SHP77 (cell line): ENCODE measurements around the gene ALPG.
A peak's percentile ranks its signal among the peaks of the same experiment; 100 is the strongest.
"Not testable (repeated sequence)": the region's sequence is repeated elsewhere in the genome, so short reads cannot be mapped to it uniquely, and the experiment has no call there.

Experiments used
- DNase-seq, 2 experiments: peaks; one replicate each; lab custom pipeline; 2025; lab: John Stamatoyannopoulos, UW

Gene ALPG

DNA sequence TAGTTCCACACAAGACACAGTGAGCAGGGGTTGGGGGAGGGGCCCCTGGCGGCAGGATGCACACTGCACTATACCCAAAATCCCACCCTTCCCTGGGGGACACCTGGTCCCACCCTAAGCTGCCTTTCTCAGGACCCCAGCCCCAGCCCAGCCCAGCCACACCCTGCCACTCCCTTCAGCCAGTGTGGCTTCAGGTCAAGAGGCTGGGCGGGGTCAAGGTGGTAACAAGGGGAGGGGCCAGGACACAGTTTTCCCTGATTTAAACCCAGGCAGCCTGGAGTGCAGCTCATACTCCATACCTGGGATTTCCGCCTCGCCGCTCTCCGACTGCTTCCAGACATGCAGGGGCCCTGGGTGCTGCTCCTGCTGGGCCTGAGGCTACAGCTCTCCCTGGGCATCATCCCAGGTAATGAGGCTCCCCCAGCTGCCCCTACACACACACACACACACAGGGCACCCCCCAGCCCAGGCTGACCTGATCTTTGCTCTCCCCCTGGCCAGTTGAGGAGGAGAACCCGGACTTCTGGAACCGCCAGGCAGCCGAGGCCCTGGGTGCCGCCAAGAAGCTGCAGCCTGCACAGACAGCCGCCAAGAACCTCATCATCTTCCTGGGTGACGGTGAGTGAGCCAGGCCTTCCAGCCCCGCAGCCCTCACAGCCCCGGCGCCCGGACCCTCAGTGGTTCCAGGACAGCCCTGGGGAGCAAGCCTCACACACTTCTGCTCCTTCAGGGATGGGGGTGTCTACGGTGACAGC lies at the start of gene ALPG:
Gene ALPG (plus strand): TSS at position 289 of the 755 bp plus-strand sequence. CDS start 51 bp downstream, at position 340.
- DNase-seq = no peak

DNA sequence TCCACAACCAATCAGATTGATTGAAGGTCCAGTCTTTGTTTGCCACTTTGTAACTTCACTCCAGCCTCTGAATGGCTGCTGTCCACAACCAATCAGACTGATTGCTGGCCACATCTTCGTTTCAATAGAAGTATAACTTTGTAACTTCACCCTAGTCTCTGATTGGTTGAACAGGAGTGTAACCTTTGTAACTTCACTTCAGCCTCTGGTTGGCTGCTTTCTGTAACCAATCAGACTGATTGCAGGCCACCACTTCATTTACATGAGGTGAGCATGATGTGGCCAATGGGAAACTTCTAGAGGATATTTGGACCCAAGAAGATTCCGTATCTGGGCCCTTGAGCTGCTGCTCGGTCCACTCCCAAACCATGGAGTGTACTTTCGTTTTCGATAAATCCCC lies 45.0 kb upstream of the ALPG start:
- no peak for DNase-seq

DNA sequence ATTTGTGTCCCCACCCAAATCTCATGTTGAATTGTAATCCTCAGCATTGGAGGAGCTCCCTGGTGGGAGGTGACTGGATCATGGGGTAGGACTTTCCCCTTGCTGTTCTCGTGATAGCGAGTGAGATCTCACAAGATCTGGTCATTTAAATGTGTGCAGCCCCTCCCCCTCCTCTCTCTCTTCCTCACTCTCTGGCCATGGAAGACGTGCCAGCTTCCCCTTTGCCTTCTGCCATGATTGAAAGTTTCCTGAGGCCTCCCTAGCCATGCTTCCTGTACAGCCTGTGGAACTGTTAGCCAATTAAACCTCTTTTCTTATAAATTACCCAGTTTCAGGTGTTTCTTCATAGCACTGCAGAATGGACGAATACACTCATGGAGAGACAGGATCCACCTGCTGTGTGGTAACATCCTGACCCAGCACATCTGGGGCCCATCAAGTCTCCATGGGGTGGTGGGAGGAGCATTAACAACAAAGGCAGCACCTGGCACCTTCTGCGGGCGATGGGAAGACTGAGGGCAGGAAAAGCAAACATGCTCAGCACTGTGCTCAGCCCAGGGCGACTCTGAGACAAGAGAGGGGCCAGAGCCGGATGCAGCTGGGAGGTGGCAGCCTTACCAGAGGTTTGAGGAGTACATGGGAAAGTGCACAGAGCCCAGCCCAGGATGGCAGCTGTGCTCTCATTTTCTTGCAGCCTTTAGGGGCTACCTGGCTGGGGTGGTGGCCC lies 44.3 kb upstream of the ALPG start:
- DNase-seq = peak; percentile 54 to 79

DNA sequence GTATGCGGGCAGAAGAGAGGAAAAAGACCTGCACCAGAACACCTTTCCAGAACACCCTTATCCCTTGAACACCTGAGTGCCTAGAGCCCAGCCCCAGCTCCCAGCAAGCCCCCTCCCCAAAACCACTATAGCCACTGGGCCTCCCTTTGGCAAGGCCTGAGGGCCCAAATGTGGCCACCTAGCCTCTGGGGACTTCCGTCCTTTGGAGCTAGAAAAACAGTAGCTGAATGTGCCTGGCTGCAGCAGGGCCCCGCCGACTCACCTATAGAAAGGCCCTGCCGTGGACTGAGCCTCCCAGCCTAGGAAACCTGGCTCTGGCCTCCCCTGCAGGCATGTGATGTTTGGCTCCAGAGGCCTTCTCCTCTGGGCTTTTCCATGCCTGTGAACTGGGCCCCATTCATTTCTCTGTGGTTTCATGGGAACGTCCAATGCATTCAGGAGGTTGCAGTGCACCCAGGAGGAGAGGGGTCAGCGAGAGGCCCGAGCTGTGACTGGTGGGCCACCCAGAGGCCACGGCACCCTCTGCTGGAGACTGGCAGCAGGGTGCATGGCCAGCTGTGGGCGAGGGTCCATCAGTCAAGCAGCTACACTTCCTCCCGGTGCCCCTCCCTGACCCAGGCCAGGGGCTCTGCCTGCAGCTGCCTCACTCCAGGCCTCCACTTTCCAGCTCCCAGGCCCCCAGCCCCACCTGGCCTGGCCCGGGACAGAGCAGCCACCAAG lies 43.4 kb upstream of the ALPG start:
- peak in 1 of 2 experiments; percentile 2 for DNase-seq

DNA sequence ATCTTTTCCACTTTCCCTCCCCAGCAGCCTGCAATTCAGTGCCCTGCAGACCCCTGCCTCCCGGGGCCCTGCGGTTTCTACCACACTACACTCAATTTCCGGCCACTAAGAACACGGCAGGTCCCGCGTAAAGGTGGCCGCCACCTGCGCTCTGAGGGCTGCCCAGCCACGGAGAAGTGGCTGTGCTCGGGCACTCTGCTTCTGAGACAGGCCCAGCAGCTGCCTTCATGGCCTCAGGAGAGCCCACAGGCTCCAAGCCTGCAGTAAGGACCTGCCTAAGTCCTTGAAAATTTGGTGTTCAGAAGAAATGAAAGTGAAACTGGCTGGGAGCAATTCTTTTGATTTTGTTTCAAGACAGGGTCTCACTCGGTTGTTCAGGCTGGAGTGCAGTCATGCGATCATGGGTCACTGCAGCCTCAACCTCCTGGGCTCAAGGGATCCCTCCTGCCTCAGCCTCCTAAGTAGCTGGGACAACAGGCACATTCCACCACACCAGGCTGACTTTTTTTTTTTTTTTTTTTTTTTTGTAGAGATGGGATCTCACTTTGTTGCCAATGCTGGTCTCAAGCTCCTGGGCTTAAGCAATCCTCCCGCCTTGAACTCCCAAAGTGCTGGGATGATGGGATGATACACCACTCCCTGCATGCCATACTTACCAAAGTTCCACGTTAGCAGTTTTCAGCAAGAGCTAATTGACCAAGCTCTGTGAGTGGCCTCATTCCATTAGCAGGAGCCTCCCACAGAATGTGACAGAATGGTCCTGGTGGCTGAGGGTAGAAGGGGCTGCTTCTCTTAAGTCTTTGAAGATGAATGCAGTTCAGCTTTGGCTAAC lies 42.6 kb upstream of the ALPG start:
- no peak for DNase-seq

DNA sequence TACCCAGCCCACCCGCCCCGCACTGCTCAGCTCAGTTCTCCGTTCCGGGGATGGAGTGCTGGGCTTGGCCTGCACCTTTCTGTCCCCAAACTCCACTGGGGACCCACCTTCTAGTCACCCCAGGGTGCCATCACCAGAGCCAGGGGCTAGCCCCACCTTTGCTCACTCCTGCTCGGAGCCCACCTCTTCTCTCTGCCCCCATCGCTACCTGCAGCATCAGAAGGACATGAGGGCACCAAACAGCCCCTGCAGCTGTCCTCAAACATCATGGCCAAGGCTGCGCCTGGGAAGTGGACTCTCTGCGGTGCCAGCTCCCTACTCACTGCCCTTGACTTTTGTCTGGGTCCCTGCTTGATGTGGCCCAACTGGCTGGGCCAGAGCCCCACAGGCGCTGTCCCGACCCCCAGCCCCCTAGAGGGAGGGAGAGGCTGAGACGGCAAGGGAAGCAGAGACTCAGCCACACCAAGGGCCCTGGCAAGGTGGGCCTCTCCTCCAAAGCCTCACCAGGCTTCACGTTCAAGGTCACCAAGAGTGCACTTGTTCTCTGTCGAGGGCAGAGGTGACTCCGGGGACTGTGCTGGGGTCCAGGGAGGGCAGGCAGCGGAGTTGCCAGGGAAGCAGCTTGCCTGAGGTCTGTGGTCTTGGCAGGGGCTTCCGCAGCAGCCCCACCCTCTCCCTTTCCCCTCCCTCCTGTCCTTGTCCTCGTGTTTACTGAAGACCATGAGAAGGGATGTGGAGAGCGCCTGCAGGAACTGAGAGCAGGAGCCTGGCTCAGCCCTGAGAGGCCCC lies 41.6 kb upstream of the ALPG start:
- not testable (repeated sequence) for DNase-seq

DNA sequence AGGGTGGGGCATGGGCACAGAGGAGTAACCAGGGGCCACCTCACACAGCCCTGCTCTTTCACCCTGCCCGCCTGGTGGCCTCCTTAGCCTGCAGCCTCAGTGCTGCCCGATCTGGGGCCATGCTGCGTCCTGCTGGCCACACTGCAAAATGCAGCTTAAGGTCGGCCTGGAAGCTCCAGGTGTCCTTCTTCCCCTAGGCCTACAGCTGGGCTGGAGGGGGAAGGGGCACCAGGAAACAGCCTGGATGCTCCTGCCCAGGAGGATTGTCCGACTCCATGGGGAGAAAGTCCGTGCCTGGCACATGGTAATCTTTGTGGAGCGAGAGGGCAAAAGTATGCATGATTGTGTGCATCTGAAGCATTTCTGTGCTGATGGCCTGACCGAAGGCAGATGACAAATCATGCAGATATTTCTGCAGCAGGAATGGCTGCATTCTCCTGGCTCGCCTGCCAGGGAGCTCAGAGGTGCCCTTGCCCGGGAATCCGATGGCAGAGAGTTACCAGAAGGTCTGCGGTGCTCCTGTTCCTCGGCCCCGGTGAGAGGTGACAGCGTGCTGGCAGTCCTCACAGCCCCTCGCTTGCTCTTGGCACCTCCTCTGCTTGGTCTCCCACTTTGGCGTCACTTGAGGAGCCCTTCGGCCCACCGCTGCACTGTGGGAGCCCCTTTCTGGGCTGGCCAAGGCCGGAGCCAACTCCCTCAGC lies 40.9 kb upstream of the ALPG start:
- DNase-seq = peak; percentile 83 to 88

DNA sequence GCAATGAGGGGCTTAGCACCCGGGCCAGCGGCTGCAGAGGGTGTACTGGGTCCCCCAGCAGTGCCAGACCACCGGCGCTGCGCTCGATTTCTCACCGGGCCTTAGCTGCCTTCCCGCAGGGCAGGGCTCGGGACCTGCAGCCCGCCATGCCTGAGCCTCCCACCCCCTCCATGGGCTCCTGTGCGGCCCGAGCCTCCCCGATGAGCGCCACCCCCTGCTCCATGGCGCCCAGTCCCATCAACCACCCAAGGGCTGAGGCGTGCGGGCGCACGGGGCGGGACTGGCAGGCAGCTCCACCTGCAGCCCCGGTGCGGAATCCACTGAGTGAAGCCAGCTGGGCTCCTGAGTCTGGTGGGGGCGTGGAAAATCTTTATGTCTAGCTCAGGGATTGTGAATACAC lies 40.2 kb upstream of the ALPG start:
- peak; percentile 69 to 79 for DNase-seq

DNA sequence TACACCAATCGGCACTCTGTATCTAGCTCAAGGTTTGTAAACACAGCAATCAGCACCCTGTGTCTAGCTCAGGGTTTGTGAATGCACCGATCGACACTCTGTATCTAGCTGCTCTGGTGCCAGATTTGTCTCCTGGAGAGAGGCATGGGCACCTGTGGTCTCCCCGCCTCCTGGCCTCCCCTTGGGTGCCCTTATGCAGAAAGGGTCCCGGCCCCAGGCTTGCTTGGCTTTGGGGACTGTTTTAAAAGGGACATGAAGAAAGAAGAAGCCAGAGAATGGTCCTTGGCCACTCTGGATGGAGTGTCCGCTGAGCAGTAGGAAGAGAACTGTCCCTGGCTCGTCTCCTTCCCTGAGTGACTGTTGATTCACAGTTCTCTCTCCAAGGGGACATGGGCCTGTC lies 39.6 kb upstream of the ALPG start:
- DNase-seq = no peak

DNA sequence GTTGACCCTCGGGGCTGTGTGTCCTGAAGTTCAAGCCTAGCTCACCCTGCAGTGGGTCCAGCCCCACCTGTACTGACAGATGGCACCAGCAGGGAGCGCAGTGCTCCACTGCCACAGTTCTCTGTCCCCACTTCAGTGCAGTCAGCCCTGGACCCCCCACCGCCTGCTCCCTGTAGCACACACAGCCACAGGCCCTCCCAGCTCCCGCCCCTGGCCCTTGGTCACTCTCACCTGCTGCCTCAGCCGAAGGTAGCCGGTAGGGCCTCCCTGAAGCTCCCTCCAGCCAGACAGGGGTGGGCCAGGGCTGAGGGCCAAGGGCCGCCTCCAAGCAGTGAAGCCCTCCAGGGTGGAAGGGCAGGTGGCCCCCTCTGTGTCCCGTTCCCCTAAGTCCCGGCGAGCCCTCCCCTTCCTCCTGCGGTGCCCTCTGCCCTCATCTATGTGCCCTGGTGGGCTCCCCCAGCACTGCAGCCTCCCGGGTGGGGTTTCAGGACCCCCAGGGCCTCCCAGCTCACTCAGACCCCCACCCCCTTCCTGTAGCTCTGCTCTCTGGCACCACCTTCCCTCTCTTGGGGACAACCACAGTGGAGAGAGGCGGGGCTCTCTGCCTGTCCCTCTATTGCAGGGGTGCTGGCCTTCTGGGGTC lies 38.9 kb upstream of the ALPG start:
- DNase-seq = peak; percentile 15 to 62

DNA sequence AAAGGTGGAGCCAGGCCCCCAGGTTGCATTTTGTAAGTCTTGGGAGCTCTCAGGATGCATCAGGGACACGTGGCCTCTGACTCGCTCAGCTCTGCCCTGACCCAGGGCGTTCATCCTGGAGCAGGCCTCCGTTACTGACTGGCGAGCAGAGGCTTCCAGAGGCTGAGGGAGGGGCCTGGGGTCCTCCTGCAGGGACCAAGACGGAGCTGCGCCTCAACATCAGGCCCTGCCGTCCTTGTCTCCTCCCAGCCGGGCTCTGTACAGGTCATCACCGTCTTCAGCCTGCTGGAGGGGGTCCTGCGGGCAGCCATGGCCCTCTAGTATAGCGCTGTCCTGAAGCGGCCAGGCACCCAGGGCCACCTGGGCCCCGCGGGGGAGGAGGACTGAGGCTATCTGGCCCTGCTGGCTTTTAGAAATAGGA lies 38.3 kb upstream of the ALPG start:
- no peak for DNase-seq

DNA sequence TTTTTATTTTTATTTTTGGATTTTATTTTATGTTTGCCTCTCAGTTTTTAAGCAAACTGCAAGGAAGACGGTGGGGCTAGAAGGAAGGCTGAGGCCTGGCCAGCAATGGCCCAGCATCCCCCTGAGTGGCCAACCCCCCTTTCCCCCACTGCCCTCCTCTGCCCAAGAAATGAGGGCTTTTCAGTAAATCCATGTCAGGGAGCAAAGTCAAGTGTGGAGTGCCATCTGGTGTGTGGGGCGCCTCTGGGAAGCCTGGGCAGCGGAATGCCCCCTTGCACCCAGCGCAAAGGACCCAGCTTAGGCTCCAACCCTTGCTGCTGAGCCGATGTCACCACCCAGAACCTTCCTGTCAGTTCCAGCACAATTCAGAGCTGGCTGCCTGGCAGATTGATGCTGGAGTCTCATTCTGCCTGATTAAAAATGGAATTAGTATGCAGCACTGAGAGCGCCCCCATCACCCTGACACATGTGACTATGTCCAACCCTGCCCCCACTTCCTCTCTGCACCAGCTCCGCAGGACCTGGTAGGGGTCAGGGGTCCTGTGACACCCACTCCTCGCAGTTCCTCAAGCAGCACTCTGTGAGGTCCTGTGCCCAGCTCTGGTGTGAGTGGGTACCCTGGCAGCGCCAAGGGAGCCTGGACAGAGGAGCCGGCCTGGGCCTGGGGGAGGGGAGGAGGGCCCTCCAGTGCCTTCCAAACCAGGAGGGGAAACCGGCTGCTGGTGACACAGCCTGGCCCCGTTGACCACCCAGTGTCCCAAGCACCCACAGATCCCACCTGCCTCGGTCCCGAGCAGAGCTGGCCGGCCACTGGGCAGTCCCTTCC lies 37.3 kb upstream of the ALPG start:
- DNase-seq = no peak

DNA sequence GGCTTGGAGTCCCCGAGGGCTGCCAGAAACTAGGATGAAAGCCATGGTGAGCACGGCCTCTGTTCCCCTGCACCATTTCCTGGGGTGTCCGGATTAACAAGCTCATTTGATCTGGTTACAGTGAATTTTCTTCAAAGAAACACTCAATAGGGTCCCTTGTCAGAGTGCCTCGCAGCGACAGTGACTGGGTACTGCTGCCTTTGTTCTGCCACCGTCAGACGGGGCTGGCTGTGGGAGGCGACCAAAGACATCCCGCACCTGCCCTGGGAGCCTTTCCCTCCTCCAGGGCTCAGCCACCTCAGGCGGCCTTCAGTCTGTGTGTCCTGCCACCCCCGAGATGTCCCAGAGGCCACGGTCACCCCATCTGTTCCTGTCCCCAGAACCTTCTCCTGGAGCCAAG lies 36.6 kb upstream of the ALPG start:
- peak in 1 of 2 experiments; percentile 13 for DNase-seq

DNA sequence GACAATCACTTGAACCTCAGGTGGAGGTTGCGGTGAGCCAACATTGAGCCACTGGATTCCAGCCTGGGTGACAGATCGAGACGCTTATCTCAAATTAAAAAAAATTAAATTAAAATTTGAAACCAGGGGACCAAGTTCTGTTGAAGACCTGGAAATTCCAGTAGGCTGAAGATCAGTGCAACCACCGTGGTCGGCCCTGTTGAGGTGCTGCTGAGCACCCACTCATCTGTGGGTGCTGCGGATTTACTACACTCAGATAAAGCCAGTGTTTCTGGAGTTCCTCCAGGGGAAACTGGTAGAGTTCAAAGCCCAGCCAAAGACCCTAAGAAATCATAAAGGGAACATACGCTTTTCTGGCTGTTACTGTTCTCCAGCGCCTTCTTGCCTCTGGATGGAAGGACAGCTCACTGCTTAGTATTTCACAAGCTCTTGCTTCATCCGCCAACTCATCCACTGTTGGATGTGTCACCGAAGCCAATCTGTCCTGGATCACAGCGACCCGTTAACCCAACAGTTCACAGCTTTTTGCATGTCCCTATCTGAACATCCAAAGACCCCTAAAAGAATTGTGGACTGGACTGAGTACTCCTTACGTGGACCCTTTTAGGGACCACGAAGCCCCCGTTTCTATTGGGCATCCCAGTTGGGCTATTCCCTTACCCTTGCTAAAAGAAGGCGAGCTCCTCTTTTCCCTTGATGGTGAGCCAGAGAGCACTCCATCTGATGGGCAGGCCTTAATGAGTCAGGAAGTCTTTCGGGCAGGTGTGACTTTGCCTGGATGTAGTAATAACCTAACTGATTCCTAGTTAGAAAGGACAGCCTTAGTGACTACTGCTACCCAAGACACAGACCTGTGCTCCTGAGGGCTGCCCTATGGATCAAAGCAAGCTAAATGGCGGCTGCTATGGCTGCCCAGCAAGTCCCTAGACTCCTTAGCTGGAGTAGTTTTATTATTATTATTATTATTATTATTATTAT lies 34.1 kb upstream of the ALPG start:
- DNase-seq = no peak

DNA sequence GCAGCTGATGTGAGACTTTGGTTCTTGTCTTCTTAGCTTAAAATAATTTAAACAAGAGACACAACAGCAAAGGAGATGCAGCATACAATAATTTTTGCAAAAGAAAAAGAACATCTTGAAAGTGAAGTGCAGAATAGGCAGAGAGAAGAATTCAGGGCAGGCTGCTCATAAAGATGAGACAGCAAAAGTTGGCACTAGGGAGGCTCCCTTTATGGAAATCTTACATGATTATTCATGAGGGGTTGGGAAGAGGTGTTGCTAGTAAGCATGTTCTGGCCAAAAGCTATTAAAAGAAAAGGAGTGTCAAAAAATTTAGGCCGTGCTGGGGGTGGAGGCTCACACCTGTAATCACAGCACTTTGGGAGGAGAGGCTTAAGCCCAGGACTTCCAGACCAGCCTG lies 32.3 kb upstream of the ALPG start:
- DNase-seq = no peak

DNA sequence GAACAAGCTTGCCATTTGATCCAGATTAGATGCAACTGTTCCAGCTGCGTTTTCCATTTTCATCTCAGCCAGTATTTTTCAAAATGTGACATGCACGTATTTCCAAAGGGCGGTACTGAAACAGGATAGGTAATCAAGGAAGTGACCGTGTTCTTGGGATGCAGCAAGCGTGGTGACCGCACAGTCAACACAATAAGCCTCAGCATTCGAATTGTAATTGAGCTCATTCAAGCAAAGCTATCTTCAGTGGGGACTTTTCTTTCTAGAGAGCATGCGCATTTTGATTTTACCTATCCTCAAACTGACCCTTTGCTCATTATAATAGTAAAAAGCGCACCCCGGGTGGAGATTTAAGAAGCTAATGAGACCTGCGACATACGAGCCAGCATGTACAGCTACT lies 31.5 kb upstream of the ALPG start:
- DNase-seq = no peak

DNA sequence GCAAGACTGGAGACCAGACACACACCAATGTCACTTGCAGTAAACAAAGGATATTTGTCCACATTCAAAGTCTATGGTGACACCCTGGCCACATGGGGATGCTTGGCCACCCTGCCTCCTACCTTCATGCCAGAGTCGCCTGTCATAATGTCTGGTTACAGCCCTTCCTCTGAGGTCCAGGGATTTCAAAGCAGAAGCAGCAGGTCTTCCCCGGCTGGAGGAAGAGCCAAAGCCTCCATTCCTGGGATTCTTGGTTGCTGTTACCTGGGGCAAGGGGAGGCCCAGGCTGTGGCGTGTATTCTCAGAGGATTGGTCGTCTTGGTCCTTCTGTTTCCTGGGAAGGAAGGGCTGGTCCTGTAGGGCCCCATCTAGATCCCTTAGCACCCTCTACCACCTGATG lies 30.4 kb upstream of the ALPG start:
- DNase-seq = no peak

DNA sequence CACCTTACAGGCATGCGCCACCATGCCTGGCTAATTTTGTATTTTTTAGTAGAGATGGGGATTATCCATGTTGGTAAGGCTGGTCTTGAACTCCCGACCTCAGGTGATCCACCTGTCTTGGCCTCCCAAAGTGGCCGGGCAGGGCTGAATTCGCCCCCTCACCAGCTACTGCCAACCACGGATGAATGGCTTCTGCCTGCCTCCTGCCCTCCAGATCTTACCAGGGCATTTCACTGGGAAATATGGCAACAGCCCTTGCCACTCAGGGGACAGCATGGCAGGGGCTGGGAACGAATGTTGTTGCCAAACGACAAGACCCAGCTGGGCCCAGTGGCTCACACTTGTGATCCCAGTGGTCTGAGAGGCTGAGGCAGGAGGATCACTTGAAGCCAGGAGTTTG lies 29.9 kb upstream of the ALPG start:
- DNase-seq = no peak
